Loucy (cell line): Measurements from ENCODE around the gene GBF1.

Source experiments
- H2AFZ ChIP-seq: fragments of 200-600 bp; sonication (generic); 2 replicates; pipeline ENCODE4 v1.6.0; 2016; ENCODE audit warnings: antibody characterized with exemption, mild to moderate bottlenecking, low read length, moderate library complexity
- H3F3A ChIP-seq: fragments of 200-600 bp; 2 replicates; pipeline ENCODE4 v1.6.0; 2016; ENCODE audit warnings: antibody characterized with exemption, low read depth, mild to moderate bottlenecking
- H3K27me3 ChIP-seq: fragments of 200-600 bp; sonication (generic); 2 replicates; pipeline ENCODE4 v1.6.1; 2014; ENCODE audit warnings: low read length, mild to moderate bottlenecking; ENCODE audit not compliant: insufficient read depth, poor library complexity, severe bottlenecking
- H3K36me3 ChIP-seq: fragments of 200-600 bp; sonication (generic); 2 replicates; pipeline ENCODE4 v1.6.1; 2016; ENCODE audit warnings: low read length; ENCODE audit not compliant: insufficient read depth
- H3K4me1 ChIP-seq: fragments of 200-600 bp; sonication (generic); 2 replicates; pipeline ENCODE4 v1.5.1; 2014; ENCODE audit warnings: low read length, mild to moderate bottlenecking; ENCODE audit not compliant: insufficient read depth, poor library complexity, severe bottlenecking
- H3K4me2 ChIP-seq: fragments of 200-600 bp; sonication (generic); 2 replicates; pipeline ENCODE4 v1.6.0; 2014; ENCODE audit warnings: antibody characterized with exemption, low read length, low read depth, mild to moderate bottlenecking; ENCODE audit not compliant: poor library complexity, severe bottlenecking
- H3K4me3 ChIP-seq: fragments of 200-600 bp; sonication (generic); 2 replicates; pipeline ENCODE4 v1.5.1; 2014; ENCODE audit warnings: low read length, mild to moderate bottlenecking, mixed read lengths; ENCODE audit not compliant: poor library complexity, severe bottlenecking
- H3K79me2 ChIP-seq: fragments of 200-600 bp; sonication (generic); 2 replicates; pipeline ENCODE4 v1.6.1; 2014; ENCODE audit warnings: low read length; ENCODE audit not compliant: insufficient read depth
- H3K9ac ChIP-seq: fragments of 200-600 bp; sonication (generic); 2 replicates; pipeline ENCODE4 v1.6.0; 2014; ENCODE audit warnings: mild to moderate bottlenecking, low read depth, low read length, moderate library complexity; ENCODE audit not compliant: poor library complexity, severe bottlenecking
- H3K9me2 ChIP-seq: fragments of 200-600 bp; sonication (generic); replicated peaks from 2 replicates; pipeline ENCODE4 v1.6.1; 2016; ENCODE audit warnings: low read depth, low read length, mixed read lengths
- H3K9me3 ChIP-seq: fragments of 200-600 bp; sonication (generic); 2 replicates; pipeline ENCODE4 v1.6.1; 2014; ENCODE audit warnings: mild to moderate bottlenecking, antibody characterized with exemption, low read length, low read depth; ENCODE audit not compliant: insufficient read depth
- H4K20me1 ChIP-seq: fragments of 200-600 bp; sonication (generic); 2 replicates; pipeline ENCODE4 v1.6.0; 2014; ENCODE audit warnings: antibody characterized with exemption, low read length, mild to moderate bottlenecking; ENCODE audit not compliant: insufficient read depth, poor library complexity, severe bottlenecking
- EZH2phosphoT487 ChIP-seq: fragments of 200-600 bp; IDR thresholded peaks from 2 replicates; pipeline ENCODE4 v1.6.1; 2018; ENCODE audit warnings: antibody characterized with exemption, mild to moderate bottlenecking, moderate library complexity, borderline replicate concordance
- TF ChIP-seq, protein P1 (sequence below): fragments of 200-600 bp; sonication (generic); conservative IDR thresholded peaks from 2 replicates; pipeline ENCODE4 v1.5.1; 2014; ENCODE audit warnings: mild to moderate bottlenecking, antibody characterized with exemption, low read length

GBF1 gene

DNA sequence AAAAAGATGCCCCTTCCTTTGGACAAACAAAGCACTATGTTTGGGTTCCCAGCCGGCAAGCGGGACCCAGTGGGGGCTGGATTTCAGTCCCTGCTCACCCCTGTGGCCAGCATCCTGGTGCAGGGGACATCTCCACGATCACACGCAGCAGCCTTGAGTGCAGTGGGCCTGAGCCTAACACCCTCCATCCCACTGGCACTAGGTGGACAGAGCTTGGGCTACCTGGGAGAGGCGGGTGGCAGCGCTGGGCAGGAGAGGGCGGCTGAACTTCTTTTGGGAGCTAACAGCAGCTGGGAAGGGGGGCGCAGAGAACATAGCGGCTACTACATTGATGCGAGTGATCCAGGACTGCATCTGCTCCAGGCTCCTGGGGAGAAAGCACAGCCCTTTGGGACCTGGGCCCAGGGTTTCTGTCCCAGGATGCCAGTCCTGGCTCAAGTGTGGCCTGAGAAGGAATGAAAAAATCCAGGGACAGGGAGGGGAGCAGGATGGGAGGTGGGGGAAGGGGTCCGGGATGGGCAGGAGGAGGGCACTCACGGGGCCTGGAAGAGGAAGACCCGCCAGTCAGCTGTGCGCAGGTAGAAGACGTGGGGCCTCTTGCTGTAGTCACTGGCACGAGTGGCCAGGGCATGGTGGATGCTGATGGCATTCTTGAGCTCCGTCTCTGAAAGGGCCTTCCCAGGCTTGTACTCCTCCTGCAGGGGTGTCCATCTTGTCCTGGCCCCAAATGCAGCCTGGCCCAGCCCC is 159.2 kb downstream of the GBF1 start:
- Histone ChIP-seq H4K20me1 (no peaks in the 10 kb centered on the region), H3K36me3 (peaks cover 3% of the 10 kb centered on the region; the same call in 1 of the 2 replicates), H3K9me3 (no peaks in the 10 kb centered on the region), H3F3A (no peaks in the 10 kb centered on the region), H3K9ac (no peak overlapping the region), H3K79me2 (no peaks in the 10 kb centered on the region), H3K4me2 (no peak overlapping the region), H3K27me3 (peaks cover 8% of the 10 kb centered on the region), H3K4me3 (no peak overlapping the region), H3K4me1 (peaks cover 5% of the 10 kb centered on the region), H2AFZ (no peak overlapping the region), H3K9me2 (no peaks in the 10 kb centered on the region)
- TF ChIP-seq, protein P1, sequence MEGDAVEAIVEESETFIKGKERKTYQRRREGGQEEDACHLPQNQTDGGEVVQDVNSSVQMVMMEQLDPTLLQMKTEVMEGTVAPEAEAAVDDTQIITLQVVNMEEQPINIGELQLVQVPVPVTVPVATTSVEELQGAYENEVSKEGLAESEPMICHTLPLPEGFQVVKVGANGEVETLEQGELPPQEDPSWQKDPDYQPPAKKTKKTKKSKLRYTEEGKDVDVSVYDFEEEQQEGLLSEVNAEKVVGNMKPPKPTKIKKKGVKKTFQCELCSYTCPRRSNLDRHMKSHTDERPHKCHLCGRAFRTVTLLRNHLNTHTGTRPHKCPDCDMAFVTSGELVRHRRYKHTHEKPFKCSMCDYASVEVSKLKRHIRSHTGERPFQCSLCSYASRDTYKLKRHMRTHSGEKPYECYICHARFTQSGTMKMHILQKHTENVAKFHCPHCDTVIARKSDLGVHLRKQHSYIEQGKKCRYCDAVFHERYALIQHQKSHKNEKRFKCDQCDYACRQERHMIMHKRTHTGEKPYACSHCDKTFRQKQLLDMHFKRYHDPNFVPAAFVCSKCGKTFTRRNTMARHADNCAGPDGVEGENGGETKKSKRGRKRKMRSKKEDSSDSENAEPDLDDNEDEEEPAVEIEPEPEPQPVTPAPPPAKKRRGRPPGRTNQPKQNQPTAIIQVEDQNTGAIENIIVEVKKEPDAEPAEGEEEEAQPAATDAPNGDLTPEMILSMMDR: no peak
- TF ChIP-seq EZH2phosphoT487: no peak

DNA sequence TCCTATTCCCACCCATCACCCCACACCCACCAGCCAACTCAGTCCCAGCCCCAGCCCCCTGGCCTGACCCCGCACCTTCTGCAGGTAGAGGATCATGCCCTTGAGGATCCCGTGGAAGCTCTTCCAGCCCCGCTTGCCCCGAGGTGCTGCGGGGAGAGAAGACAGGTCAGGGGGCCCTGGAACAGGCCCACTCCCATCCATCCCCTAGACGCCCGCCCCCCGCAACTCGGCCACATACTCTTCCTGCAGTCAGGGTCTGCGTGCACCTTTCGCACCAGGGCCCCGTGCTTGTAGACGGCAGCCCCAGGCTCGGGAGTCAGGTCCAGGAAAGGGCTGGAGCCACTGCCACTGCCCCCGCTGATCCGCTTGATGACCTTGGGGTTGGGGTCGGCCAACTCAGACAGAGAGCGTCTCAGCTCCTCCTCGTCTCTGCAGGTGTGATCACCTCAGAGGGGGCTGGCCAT is 159.8 kb downstream of the GBF1 start:
- TF ChIP-seq, protein P1: no peak
- TF ChIP-seq EZH2phosphoT487: no peak

DNA sequence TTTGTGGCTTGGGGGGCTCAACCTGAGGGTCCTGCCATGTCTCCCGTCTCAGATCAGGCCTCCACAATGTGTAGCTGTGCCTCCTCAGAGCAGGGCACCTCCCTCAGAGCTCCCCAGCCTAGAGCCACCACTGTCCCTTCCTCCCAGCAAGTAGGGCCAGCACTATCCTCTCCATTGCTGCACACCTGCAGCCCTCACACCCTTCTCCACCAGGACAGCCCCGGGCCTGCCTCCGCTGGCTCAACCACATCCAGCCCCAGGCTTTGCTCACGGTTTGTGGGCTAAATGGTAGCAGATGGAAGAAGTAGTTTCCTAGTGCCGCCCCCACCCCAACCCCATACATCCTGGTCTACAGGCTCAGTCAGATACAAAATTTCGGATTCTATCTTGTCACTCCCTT is 160.3 kb downstream of the GBF1 start:
- H3K27me3 ChIP-seq: peaks cover 19% of the 10 kb centered on the region
- H3K4me2 ChIP-seq: no peak overlapping the region
- no peak overlapping the region for H3K4me3 ChIP-seq
- H3K4me1 ChIP-seq: no peaks in the 10 kb centered on the region
- no peaks in the 10 kb centered on the region for H3F3A ChIP-seq
- no peak overlapping the region for H2AFZ ChIP-seq
- no peaks in the 10 kb centered on the region for H3K9me3 ChIP-seq
- H4K20me1 ChIP-seq: no peaks in the 10 kb centered on the region
- no peaks in the 10 kb centered on the region for H3K79me2 ChIP-seq
- H3K9ac ChIP-seq: no peak overlapping the region
- peaks cover 3% of the 10 kb centered on the region; the same call in 1 of the 2 replicates for H3K36me3 ChIP-seq
- no peaks in the 10 kb centered on the region for H3K9me2 ChIP-seq
- no peak for TF ChIP-seq EZH2phosphoT487
- TF ChIP-seq, protein P1: no peak

More for the DNA sequence above, 159.8 kb downstream of the GBF1 start:
- H3K4me3 ChIP-seq: no peak overlapping the region
- H3K4me1 ChIP-seq: no peaks in the 10 kb centered on the region
- H3K36me3 ChIP-seq: peaks cover 3% of the 10 kb centered on the region; the same call in 1 of the 2 replicates
- no peaks in the 10 kb centered on the region for H3F3A ChIP-seq
- H3K9me2 ChIP-seq: no peaks in the 10 kb centered on the region
- H3K9me3 ChIP-seq: no peaks in the 10 kb centered on the region
- no peak overlapping the region for H2AFZ ChIP-seq
- no peak overlapping the region for H3K9ac ChIP-seq
- H3K79me2 ChIP-seq: no peaks in the 10 kb centered on the region
- H4K20me1 ChIP-seq: no peaks in the 10 kb centered on the region
- peaks cover 14% of the 10 kb centered on the region for H3K27me3 ChIP-seq
- H3K4me2 ChIP-seq: no peak overlapping the region
